NCI-H1105 (cell line): Measurements from ENCODE around the gene ZNF831.

Experiments used
- DNase-seq: peaks from one replicate; lab custom pipeline; 2025; lab: John Stamatoyannopoulos, UW

The ZNF831 gene

DNA sequence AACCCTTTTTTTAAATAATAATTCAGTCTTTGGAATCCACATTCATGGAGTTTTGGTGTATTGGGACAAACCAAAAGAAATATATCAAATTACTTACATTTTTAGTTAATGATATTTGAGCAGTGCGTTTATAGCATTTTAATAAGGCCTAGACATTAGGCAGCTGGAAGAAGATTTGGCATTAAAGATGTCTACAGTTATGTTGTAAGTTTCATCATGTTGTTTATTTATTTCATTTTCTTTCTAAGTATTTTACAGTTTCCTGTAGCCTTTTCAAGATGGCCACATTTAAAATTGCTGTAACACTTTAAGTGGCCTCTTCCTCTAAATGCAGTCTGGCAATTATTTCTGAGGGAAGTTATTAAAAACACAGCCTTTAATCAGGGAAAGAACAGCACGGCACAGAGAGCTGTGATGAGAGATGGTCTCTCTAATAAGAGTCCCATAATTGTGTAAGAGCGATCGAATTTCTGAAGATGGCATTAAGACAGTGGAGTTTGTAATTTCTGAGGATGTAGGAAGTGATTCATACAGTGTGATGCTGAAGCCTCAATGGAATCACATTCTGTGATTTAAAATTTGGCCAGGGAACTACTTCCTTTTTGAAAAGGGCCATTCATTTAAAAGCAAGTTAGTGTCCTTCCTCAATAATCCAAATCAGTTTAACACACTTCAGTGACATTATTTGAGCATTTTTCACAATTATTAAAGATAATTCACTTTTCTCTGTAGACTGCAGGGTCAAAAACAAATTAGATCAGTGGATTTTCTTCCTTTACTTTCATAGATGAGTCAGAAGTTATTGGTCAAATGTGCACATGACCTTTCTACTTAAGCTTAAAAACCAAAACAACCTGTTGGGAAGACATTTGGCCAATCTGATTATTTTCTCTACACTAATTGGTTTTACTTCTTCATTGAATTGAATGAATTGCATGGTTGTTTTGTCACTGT, 84.4 kb downstream of the ZNF831 start:
- no peak for DNase-seq

DNA sequence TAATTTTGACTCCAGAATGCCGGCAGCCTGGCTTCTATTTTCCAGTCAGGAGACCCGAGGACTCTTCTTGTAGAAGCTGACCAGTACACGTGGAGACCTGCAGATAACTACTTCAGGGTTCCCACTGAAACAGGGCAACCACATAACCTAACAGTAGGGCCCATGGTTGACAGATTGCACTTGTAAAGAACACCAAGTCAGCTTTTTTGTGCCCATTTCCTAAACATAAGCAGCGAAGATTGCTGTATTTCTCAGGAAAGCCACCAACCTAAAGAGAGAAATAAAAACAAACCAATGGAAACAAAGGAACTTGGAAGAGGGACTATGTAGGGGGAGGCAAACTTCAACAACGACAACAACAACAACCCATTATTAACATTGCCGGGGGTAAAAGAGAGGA, 86.7 kb downstream of the ZNF831 start:
- DNase-seq = no peak

DNA sequence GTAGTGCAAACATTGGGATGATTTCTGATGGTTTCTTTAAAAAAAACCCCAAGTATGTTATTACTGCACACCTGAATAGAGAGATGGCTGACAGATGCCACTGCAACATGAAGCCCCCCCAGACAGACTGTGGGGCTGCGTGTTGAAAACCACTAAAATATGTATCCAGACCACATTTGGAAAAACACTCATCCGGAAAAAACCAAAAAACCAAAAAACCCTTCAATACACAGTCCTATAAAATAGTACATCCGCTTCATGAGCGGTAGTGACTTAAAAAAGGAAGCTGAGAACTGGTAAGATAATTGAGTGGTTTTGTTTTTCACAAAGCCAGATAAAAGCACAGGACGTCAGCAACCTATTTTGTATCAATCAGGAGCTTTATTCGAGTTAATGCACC, 89.7 kb downstream of the ZNF831 start:
- no peak for DNase-seq

DNA sequence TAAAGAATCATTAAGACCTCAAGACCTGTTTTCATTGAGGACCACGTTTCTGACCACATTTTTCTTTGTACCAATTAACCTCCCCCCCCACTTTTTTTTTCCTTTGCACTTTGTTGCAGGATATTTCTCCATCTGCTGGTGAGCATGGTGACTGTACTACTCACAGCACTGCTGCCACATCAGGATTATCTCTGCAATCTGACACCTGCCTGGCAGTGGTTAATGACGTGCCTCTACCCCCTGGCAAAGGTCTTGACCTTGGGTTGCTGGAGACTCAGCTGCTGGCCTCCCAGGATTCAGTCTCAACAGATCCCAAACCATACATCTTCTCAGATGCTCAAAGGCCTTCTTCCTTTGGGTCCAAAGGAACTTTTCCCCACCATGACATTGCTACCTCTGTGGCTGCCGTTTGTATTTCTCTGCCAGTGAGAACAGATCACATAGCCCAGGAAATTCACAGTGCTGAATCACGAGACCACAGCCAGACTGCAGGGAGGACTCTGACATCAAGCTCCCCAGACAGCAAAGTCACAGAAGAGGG, 90.2 kb downstream of the ZNF831 start:
- DNase-seq = no peak

DNA sequence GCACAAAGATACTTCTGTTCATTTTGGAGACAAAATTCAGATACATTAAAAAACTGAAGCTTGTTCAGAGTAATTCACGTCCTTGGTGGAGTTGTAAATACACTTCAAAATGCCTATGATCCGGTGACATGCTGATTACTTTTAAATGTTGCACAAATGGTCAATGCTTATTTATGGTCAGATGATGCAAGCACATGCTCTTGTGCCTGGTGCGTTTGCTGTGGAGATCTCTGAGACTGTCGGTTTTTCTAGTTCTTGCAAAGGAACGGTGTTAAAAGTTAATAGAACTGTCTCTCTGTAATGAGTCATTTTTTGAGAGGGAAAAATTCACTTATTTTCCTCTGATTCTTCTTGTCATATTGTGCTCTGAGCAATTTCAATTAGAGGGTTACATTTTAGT, 91.6 kb downstream of the ZNF831 start:
- DNase-seq = no peak

DNA sequence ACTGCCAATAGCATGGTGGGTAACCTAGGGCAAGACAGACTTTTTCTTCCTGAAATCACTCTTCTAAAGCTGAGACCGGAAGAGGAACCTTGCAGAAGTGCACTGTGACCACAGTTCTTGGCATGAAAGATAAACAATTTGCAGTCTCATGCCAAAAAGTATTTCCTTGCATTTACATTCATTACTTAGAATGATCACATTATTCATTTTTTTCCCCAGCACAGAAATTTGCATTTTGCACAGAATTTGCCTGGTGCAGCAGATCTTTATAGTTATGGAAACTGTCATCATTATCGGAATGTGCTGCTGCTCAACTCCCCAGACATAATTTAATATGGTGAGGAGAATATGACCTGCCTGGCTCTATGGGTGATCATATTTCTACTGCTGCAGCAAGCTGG, 94.6 kb downstream of the ZNF831 start:
- DNase-seq = no peak

DNA sequence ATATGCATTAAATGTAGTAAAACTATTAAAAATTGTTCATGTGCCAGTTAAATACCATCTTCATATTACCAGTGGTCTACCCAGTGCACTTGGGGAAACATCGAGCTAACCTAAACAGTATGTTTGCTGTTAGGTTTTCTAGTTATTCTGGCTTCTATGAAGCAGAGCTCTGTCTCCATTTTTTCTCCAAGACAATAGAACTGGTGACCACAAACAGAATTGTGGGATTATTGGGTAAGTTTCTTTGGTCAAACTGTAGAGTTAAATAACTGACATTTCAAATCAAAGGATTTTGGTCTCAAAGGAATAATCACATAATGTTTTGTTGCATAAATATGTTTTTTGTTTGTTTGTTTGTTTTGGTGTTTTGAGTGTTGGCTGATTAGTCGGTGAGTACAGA, 96.3 kb downstream of the ZNF831 start:
- DNase-seq = no peak

DNA sequence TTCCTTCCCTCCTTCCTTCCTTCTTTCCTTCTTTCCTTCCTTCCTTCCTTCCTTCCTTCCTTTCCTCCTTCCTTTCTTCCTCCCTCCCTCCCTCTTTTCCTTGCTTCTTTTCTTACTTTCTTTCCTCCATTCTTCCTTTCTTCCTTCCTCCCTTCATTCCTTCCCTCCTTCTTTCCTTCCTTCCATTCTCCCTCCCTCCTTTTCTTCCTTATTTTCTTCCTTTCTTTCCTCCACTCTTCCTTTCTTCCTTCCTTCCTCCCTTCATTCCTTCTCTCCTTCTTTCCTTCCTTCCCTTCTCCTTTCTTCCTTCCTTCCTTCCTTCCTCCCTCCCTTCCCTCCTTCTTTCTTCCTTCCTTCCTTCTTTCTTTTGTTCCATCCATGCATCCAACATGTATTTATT, 101.7 kb downstream of the ZNF831 start:
- no peak for DNase-seq

DNA sequence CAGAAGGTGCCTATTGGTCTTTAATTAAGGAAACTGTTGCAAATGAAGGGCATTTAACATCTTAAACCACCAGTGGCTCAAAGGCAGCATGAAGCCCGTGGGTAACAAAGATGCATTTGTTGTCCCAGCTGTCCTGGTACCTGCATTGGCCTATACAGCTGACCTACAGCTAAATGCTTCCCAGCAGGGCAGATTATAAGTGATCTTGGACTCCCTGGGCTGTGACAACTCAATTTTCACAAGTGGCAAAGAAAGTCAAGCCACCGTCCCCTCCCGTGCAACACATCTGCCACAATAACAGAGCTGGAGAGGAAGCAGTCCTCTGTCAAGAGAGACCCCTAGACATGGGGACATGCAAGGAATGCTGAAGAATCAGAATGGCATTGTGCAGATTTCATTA, 105.2 kb downstream of the ZNF831 start:
- no peak for DNase-seq

DNA sequence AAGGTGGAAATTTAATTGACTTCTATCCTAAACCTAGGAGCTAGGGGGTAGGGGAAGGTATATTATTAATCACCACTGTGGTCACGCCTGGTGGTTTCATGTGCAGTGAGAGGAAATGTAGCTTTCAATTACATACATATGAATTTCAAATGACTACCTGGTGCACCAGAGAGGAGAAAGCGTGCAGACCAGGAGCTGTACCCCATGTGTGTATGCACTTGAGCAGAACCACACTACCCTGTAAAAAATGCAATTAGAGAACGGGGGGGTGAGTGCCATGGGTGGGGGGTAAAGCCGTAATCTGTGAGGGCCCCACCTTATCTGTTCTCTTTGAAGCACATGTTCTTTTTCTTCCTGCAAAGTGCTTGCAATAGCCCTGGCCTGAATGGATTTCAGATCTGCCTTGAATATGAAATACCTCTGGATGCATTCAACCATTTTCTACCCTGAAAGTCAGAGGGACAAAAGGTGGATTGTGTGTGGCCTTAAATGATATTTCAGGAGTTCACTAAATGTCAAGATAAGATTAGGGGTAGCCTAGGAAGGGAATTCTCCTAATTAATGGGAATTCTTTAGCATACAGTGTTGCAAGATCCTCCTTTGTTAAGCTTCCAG, 105.9 kb downstream of the ZNF831 start:
- no peak for DNase-seq

DNA sequence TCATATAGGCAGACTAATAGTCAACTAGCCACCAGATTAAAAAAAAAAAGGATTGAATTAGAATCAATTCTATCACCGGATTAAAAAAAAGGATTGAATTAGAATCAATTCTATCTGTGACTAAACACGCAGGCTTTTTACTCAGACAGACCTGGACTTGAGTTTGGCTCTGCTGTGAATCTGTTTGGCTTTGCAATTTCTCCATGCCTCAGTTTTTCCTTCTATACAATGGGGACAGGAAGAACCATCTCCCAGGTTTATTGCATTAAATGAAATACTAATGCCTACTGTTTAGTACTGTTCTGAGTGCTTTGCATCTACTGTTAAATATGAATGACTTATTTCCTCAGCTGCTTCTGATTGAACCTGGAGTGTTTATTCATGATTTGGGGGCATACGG, 106.8 kb downstream of the ZNF831 start:
- no peak for DNase-seq

DNA sequence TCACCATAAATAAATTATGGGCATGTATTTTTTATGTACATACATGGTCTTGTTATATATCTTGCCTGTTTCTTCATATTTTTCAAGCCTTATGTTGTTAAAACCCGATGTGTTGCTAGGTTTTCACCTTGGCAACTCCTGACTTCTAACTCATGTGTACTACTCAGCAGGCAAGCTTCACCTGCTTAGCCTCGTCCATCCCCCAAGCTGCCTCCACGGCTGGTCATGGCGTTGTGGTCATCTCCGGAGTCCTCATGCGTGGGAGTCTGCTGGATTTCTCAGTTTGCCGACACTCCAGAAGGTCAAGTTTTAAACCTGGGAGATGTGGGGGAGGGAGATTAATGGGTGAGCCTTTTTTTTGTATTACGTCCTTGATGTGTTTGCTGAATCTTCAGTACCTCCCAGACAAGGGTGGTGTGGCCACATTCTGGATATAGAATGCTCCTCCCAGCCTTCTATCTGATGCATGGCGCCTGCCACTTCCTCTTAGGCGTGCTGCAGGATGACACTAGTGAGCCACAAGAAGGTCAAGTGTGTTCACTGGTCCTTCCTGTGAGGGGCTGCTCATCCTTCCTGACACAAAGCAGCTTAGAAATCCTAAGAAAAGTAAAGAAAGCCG, 110.2 kb downstream of the ZNF831 start:
- no peak for DNase-seq

DNA sequence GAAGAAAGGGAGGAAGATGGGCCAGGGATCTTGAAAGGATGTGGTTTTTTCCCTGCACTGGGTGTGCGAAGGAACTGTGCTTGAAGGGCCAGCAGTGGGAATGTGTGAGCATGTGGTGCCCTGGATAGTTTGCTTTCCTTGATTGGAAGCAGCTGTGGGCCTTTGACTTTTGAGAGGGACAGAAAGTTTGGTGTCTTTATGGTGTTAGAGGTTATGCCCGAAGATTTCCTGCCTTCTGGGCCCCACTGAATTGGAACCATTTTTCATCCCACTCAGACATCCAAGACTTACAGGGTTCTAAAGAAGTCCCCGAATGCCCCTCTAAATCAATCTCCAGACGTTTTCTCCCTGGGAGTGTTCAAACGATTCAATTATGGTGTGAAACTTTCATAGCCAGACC, 113.3 kb downstream of the ZNF831 start:
- no peak for DNase-seq

DNA sequence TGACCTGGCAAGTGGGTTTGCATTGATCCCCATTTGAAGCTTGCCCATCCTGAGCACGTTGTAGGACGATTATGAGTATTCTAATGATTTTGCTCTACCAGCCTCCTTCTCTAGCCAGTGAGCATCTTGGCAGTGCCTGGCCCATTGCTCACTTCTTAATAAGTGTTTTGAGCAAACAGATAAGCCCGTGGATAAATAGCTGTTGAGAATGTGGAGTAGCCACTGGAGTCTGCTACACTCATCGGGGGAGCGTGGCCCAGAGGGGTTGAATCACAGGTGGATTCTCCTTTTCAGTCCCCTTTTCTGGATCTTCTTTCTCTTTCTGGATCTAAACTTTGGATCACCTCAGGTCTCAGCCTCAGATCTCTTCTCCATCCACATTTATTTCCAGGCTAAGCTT, 120.8 kb downstream of the ZNF831 start:
- no peak for DNase-seq

DNA sequence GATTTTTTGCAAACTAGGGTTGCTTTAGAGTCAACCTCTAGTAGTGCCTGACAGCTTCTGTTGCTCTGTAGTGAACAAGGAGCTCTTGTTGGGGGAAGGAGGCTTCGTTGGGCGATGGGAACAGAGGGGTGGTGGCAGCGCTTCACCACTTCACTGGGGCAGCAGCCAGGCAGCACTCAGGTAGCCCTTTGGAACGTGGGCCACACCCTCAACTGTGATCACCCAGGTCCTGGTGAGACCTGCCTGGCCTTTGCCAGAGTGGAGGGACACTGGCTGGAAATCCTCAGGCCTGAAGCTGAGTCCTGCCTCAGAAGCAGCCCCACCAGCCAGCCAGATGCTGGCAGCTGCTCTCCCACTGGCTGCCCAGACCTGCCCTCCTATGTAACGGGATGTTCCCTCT, 126.4 kb downstream of the ZNF831 start:
- DNase-seq = no peak

DNA sequence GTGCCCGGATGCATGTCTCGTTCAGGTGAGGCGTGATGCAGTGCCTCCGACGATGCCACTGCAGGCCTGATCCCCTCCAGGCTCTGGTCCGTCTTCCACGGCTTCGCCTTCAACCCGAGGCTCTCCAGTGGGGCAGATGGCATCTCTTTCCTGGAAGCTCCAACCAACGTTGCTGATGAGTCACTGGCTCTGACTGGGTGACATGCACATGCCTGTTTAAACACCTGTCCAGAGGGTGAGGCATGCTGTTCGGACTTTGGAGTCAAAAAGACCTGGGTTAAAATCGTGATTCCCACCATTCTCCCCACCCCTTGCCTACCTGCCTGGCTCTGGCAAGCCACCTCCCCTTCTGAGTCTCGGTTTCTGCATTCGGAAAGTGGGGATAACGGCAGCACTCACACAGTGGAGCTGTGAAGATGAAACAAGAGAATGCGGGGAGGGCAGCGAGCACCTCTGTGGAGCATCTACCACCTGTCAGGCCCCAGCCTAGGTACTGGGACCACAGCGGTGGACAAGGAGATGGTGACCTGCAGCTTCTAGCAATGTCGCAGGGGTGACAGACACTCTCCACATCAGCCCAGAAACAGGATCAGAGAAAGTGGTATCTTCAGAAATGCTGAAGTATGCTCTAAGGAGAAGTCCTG, 128.2 kb downstream of the ZNF831 start:
- DNase-seq = no peak

DNA sequence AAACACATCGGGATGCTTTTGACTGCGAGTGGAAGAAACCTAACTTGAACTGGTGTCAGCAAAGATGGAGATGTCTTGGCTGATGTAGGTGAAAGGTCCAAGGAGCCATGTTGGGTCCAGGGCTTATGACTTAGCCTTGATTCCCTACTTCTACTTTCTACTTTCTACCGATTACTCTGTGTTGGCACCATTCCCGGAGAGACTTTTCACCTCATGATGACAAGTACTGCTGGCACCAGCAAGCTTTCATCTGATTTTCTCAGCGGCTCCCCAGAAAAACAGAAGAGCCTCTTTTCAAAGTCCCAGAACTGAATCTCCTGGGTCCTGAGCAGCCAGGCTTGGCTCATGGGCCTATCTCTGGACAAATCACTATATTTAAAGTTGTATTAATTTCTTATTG, 131.9 kb downstream of the ZNF831 start:
- DNase-seq = peak; percentile 31

DNA sequence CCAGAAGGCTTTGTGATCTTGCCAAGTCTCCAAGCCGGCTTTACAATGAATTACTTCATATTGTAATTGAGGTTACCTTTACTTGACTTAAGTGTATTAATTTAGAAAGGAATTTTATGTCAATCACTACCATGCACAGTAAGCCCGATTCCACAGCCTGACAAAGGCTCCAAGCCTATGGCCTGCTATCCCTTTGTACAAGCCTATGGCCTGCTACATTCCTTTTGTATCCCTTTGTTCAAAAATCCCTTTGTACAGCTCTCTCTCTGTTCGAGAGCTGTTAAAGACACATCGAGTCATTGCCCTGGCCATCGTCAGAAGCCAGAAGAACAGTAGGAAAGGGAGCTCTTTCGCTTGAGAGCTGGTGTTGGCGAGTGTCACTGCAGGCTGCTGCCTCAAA, 134.1 kb downstream of the ZNF831 start:
- DNase-seq = no peak

DNA sequence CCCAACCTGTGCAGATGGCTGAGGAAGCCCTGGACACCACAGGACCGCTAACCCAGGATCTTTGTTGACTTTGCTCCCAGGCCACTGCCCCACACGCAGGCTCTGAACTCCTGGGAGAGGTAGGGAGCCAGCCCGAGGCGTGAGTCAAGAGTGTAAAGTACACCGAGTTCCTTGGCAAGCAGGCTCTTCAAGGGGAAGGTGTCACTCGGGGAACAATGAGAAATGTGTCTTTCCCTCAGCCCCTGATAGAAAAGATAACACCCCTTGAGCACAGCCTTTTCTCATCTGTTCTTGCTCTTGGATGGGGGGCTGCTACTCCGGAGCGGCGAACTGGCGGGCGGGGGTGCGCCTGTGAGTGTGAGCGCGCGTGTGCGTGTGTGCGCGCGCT, 136.3 kb downstream of the ZNF831 start:
- no peak for DNase-seq

DNA sequence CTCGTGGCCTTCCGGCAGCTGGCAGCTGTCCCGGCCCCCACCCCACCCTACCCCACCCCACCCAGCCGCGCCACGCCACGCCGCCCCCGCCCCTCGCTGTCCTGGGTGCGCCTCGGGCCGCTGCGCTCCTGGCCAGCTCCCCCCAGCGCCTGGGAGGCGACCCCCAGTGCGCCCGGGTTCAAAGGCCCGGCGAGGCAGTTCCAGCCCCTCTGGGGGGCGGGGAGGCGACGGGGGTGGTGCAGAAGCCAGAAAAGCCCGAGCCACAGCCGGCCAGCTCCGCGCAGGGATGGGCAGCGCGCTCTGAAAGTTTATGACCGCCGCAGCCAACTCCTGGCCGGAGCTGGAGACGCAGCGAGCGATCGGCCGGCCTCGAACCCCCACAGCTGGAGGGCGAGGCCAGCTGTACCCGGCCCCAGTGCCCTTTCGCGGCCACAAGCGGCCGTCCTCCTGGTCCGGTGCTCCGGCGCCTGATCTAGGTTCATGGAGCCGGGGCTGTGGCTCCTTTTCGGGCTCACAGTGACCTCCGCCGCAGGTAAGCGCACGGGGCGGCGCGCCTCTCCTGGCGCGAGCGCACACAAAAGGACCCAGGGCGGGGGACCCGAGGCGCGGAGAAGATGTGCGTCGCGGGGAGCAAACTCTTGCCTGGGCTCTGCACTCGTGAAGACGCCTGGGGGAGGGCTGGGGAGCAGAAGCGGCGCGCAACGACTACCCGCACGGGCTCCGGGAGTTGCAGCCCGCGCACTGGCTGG, 136.9 kb downstream of the ZNF831 start, which contains the start of gene EDN3:
Gene EDN3, plus strand, starts transcription at position 279 of the 749 bp plus-strand sequence. Its CDS starts 202 bp downstream, at position 481.
- no peak for DNase-seq

DNA sequence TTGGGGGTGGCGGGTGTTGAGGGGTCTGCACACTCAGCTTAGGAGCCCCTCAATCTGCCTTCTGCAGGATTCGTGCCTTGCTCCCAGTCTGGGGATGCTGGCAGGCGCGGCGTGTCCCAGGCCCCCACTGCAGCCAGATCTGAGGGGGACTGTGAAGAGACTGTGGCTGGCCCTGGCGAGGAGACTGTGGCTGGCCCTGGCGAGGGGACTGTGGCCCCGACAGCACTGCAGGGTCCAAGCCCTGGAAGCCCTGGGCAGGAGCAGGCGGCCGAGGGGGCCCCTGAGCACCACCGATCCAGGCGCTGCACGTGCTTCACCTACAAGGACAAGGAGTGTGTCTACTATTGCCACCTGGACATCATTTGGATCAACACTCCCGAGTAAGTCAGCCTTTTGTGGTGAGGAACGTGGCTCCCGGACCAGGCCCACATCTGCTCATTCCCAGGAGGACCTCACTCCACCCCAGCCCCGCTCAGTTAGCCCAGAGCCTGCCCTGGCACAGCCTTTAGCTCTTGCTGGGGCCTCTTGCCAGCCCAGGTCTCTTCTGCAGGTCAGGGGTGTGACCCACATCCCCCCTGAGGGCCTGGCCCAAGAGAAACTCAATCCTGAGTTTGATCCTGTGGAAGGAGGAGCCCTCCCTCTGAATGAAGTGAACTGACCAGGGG, 137.9 kb downstream of the ZNF831 start:
- DNase-seq = no peak
